ENCODE data around the gene RGS7BP. TPM values are rescaled to one million over a fixed set of nuclear protein-coding genes. Genes with fewer than 3 reads are reported as not detected.

Gene RGS7BP
- total and polyA plus RNA-seq, 10 of the 15 experiments (the other 5 are each of a cell fraction or from before 2014, with no cell fraction given): not detected

DNA sequence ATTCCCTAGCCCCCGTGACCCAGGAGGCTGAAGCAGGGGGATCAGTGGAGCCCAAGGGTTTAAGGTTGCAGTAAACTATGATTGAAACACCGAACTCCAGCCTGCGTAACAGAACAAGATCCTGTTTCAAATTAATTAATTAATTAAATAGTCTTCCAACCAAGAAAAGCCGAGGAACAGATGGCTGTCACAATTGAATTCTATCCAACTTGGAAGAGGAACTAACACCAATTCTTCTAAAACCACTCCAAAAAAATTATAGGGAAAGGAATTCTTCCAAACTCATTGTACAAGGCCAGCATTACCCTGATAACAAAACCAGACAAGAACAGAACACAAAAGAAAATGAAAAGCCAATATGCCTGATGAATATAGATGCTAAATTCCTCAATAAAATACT lies 43.4 kb upstream of the RGS7BP start:
- H3K4me3 ChIP-seq: no peak overlapping the region
- no peaks in the 10 kb centered on the region for H3K4me1 ChIP-seq (ENCODE audit: control insufficient read depth, insufficient read depth, low read length)
- intact Hi-C loops (cut with micrococcal nuclease; ENCODE audit: unreplicated experiment) (no loop called here), in situ Hi-C loops (cut with MboI) (no loop called here)
- H2AFZ ChIP-seq (ENCODE audit: control insufficient read depth, low read depth, low read length): no peak overlapping the region
- CTCF ChIA-PET: no interaction called here
- FAIRE-seq (no peak), DNase-seq (ENCODE audit: low read depth, low spot score) (no peak), ATAC-seq (no peak)
- H3K27me3 ChIP-seq (replicated peaks in 1 of 2; ENCODE audit: control insufficient read depth in 2 of 2, insufficient read depth in 2 of 2, low read length in 1 of 2): no peaks in the 10 kb centered on the region
- no TSS peak for BruUV-seq (replicated peaks)
- H3K79me2 ChIP-seq (ENCODE audit: control insufficient read depth, insufficient read depth, low read length): no peaks in the 10 kb centered on the region
- 27% methylated on average over 4 of the region's 4 CpGs for WGBS (ENCODE audit: insufficient coverage, insufficient replicate concordance, low lambda C conversion rate, missing lambda C conversion rate)
- H3K36me3 ChIP-seq (ENCODE audit: control insufficient read depth in 2 of 2, insufficient read depth in 2 of 2, low read length in 1 of 2): no peaks in the 10 kb centered on the region
- no peaks in the 10 kb centered on the region for H3K9me3 ChIP-seq (replicated peaks; ENCODE audit: control insufficient read depth, insufficient read depth, low read length)
- POLR2A ChIA-PET: no interaction called here
- no peaks in the 10 kb centered on the region for H4K20me1 ChIP-seq (ENCODE audit: control insufficient read depth, insufficient read depth)
- no peak overlapping the region for H3K9ac ChIP-seq (ENCODE audit: control insufficient read depth, insufficient read depth, low read length)
- H3K27ac ChIP-seq (ENCODE audit: control insufficient read depth, insufficient read depth): no peak overlapping the region
- RAD21 ChIA-PET (ENCODE audit: unreplicated experiment): no interaction called here
- SMC1A ChIA-PET (ENCODE audit: uncharacterized antibody, unreplicated experiment): interaction anchor here (0.8 kb wide), 1 partner anchor 77 kb away, joined by 3 read pairs; no protein-coding TSS in a partner anchor
- H3K4me2 ChIP-seq (ENCODE audit: control insufficient read depth, insufficient read depth): no peak overlapping the region
- TF ChIP-seq POU2F2 (IDR thresholded peaks at IDR 0.05; ENCODE audit: borderline replicate concordance, low read depth, low read length) (no peak), ZNF592 (IDR thresholded peaks at IDR 0.05) (no peak), SIX5 (IDR thresholded peaks at IDR 0.05; ENCODE audit: low read depth, low read length, severe bottlenecking) (no peak), TCF7 (IDR thresholded peaks at IDR 0.05; ENCODE audit: borderline replicate concordance) (no peak), NFXL1 (IDR thresholded peaks at IDR 0.05; ENCODE audit: borderline replicate concordance) (no peak), BCL11A (IDR thresholded peaks at IDR 0.05; ENCODE audit: low read depth, low read length) (no peak), TCF12 (IDR thresholded peaks at IDR 0.05; ENCODE audit: low read depth, low read length) (no peak), CREM (IDR thresholded peaks at IDR 0.05; ENCODE audit: low read depth) (no peak), SKIL (IDR thresholded peaks at IDR 0.05; ENCODE audit: low read depth, poor library complexity, severe bottlenecking) (no peak), CHD1 (IDR thresholded peaks at IDR 0.05; ENCODE audit: low read depth, low read length) (no peak), BRCA1 (IDR thresholded peaks at IDR 0.05; ENCODE audit: low read depth, low read length) (no peak)
- TF ChIP-seq, protein P1, sequence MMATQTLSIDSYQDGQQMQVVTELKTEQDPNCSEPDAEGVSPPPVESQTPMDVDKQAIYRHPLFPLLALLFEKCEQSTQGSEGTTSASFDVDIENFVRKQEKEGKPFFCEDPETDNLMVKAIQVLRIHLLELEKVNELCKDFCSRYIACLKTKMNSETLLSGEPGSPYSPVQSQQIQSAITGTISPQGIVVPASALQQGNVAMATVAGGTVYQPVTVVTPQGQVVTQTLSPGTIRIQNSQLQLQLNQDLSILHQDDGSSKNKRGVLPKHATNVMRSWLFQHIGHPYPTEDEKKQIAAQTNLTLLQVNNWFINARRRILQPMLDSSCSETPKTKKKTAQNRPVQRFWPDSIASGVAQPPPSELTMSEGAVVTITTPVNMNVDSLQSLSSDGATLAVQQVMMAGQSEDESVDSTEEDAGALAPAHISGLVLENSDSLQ (IDR thresholded peaks at IDR 0.05): no peak
- TF ChIP-seq, protein P2, sequence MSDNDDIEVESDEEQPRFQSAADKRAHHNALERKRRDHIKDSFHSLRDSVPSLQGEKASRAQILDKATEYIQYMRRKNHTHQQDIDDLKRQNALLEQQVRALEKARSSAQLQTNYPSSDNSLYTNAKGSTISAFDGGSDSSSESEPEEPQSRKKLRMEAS (IDR thresholded peaks at IDR 0.05; ENCODE audit: low read depth, low read length): no peak
- TF ChIP-seq, protein P3, sequence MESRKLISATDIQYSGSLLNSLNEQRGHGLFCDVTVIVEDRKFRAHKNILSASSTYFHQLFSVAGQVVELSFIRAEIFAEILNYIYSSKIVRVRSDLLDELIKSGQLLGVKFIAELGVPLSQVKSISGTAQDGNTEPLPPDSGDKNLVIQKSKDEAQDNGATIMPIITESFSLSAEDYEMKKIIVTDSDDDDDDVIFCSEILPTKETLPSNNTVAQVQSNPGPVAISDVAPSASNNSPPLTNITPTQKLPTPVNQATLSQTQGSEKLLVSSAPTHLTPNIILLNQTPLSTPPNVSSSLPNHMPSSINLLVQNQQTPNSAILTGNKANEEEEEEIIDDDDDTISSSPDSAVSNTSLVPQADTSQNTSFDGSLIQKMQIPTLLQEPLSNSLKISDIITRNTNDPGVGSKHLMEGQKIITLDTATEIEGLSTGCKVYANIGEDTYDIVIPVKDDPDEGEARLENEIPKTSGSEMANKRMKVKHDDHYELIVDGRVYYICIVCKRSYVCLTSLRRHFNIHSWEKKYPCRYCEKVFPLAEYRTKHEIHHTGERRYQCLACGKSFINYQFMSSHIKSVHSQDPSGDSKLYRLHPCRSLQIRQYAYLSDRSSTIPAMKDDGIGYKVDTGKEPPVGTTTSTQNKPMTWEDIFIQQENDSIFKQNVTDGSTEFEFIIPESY (IDR thresholded peaks at IDR 0.05): no peak
